B cell (primary cell): ENCODE data around the gene FBXL14.

Source experiments
- EZH2 ChIP-seq: IDR thresholded peaks from 2 replicates; pipeline ENCODE4 v1.6.1; 2012; ENCODE audit warnings: borderline replicate concordance, low read depth, mild to moderate bottlenecking, moderate library complexity, low read length; ENCODE audit not compliant: insufficient read depth, poor library complexity, severe bottlenecking
- TF ChIP-seq, protein P1 (sequence below): fragments of 200-600 bp; IDR thresholded peaks from one replicate; pipeline ENCODE4 v1.8.0; 2022; ENCODE audit warnings: antibody characterized with exemption, mild to moderate bottlenecking

DNA sequence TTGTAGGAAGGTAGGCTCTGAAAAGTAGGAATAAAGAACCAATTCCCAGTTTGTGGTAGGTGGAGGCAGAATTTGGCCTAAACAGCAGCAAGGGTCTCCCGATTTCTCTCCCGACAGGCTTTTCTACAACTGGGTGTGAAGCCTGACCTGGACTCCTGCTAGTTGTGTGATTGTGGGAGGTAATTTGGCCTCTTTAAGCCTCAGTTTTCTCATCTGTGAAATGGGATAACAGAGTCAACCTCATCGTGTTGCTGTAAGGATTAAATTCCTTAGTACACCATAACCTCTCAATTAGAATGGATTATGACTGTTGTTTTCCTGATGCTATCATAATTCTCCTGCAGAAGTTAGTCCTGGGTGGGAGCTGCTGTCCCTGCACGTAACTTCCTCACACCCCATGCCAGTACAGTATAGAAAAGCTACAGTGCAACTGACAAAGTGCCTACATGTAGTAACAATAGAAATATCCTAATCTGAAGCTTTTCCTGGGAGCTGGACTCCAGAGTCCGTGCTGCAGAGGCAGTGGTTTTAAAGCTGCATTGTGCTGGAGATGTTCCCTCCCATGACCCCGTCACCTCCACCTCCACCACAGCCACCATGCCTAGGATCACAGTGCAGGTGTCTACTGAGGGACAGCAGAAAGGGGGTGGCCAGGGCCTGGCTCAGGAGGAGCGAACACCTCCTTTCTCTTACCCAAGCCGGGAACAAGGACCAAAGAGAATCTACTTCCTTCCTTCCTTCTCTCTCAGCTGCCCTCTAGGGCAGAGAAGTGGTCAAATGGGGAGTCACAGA is 76.5 kb downstream of the FBXL14 start:
- TF ChIP-seq, protein P1, sequence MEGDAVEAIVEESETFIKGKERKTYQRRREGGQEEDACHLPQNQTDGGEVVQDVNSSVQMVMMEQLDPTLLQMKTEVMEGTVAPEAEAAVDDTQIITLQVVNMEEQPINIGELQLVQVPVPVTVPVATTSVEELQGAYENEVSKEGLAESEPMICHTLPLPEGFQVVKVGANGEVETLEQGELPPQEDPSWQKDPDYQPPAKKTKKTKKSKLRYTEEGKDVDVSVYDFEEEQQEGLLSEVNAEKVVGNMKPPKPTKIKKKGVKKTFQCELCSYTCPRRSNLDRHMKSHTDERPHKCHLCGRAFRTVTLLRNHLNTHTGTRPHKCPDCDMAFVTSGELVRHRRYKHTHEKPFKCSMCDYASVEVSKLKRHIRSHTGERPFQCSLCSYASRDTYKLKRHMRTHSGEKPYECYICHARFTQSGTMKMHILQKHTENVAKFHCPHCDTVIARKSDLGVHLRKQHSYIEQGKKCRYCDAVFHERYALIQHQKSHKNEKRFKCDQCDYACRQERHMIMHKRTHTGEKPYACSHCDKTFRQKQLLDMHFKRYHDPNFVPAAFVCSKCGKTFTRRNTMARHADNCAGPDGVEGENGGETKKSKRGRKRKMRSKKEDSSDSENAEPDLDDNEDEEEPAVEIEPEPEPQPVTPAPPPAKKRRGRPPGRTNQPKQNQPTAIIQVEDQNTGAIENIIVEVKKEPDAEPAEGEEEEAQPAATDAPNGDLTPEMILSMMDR = no peak
- no peak for TF ChIP-seq EZH2
